ENCODE data around the gene RAMP2. TPM values are rescaled to one million over a fixed set of nuclear protein-coding genes. Genes with fewer than 3 reads are reported as not detected.
"Not testable (repeated sequence)": the region's sequence is repeated elsewhere in the genome, so short reads cannot be mapped to it uniquely, and the experiment has no call there.

Gene RAMP2, protein sequence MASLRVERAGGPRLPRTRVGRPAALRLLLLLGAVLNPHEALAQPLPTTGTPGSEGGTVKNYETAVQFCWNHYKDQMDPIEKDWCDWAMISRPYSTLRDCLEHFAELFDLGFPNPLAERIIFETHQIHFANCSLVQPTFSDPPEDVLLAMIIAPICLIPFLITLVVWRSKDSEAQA
- 1.9 TPM for polyA plus RNA-seq (2013, experiment 1 of 2; ENCODE audit: insufficient read length)
- polyA plus RNA-seq (2013, experiment 2 of 2; ENCODE audit: insufficient read length), result 4.2 TPM

DNA sequence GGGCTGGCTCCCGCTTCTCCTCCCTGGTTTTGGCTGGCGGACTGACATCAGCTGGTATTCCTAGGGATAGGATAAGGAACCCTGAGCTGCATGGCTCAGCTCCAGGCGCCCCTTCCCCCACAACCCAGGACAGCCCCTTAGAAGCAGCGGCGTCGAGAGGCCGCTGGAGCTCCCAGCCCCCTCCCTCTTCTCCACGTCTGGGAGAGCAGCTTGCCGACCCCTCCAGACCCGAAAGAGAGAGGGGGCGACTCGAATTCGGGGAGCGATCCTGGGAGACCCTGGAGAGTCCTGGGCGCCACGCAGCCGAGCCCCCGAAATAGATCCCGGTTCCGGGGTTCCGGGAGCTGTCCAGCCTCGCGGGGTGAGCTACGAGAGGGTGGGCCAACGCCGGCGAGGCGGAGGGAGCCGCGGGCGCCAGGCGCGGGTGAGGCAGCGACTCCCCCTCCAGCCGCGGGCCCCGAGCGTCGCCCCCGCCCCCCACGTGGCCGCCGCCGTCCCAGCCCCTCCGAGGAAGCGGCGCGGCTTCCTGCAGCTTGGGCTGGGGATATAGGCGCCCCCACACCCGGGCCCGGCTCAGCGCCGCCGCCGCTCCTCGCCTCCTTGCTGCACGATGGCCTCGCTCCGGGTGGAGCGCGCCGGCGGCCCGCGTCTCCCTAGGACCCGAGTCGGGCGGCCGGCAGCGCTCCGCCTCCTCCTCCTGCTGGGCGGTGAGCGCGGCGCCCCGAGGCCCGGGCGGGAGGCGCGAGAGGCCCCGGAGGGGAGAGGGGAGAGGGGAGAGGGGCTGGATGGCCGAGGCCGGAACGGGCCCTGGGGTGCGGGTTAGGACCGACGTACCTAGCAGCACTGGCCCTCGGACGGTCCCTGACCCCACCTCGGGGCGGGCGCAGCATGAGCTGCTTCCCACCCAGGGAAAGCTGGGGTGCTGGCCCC, at the start of gene RAMP2:
TSS of gene RAMP2 (plus strand) at position 576 of the 930 bp plus-strand sequence. CDS start at position 611, 35 bp downstream.
- DNase-seq, result no peak

DNA sequence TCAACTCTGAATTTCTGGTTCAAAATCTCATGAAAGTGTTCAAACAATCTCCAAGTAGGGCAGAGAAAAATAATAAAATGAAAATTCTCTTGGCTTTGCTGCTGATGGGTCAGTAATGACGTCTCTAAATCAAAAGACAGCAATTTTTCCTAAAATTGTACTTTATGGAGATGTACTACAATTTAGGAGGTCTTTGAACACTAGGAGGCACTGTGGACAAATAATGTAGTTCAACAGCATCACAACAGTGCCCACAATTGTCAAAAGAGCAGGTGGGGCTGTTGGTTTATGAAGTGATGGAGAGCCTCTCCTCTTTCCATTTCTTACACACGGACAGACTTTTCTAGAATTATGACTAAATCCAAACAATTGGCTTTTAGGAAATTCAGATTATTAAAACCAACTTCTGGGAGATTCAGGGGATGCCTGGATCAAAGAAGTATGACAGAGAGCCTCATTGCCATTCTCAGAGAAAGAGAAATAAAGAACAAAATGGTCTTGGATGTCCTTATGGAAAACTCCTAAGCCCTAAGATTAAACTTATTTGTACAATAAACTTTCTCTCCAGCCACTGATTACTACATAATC, 39.9 kb upstream of the RAMP2 start:
- peak; percentile 64 for DNase-seq

DNA sequence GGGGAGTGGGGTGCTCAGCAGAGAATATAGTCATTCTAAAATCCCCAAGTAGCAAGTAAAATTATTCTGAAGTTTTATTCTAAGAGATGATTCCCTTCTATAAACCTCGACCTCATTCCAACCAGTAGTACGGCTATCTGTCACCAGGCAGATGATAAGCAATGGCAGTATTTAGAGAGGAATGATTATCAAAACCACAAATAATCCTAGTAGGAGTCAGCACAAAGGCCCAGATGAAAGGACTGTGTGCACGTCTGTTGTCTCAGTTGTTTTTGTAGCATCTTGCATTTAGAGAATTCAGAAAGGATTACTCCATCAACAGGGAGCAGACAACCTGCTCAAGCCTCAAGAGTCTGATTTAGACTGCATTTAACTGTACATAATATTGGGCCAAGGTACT, 37.4 kb upstream of the RAMP2 start:
- no peak for DNase-seq

DNA sequence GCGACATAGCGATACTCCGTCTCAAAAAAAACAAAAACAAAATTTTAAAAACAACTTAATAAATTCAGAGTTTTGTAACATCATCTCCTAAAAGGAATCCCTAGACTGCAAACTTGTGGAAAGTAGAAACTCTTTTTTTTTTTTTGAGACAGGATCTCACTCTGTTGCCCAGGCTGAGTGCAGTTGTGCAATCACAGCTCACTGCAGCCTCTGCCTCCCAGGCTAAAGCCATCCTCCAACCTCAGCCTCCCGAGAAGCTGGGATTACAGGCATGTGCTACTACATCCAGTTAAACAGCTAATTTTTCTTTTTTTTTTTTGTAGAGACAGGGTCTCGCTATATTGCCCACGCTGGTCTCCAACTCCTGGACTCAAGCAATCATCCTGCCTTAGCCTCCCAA, 35.9 kb upstream of the RAMP2 start:
- DNase-seq, result no peak

DNA sequence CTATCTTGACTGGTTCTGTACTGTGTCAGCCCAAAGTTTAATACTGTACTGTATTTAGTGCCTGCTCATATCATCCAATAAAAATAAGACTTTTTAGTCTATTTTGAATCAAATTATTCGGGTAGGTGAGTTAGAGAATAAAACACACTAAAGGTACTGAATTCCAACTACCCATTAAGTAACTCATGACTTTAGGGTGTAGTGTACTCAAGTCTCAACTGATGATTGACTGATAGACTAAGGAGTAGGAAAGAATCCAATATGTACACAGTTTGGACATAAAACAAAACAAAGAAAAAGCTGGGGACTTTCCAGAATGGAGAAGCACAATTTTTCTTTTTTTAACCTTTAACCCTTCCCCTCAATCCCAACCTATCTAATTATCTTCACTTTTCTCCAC, 20.3 kb upstream of the RAMP2 start:
- DNase-seq, result no peak

DNA sequence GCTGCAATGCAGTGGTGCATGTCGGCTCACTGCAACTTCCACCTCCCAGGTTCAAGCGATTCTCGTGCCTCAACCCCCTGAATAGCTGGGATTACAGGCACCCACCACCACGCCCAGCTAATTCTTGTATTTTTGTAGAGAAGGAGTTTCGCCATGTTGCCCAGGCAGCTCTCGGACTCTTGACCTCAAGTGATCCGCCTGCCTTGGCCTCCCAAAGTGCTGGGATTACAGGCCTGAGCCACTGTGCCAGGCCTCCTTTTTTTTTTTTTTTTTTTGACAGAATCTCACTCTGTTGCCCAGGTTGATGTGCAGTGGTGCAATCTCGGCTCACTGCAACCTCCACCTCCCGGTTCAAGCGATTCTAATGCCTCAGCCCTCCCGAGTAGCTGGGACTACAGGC, 18.1 kb upstream of the RAMP2 start:
- not testable (repeated sequence) for DNase-seq

DNA sequence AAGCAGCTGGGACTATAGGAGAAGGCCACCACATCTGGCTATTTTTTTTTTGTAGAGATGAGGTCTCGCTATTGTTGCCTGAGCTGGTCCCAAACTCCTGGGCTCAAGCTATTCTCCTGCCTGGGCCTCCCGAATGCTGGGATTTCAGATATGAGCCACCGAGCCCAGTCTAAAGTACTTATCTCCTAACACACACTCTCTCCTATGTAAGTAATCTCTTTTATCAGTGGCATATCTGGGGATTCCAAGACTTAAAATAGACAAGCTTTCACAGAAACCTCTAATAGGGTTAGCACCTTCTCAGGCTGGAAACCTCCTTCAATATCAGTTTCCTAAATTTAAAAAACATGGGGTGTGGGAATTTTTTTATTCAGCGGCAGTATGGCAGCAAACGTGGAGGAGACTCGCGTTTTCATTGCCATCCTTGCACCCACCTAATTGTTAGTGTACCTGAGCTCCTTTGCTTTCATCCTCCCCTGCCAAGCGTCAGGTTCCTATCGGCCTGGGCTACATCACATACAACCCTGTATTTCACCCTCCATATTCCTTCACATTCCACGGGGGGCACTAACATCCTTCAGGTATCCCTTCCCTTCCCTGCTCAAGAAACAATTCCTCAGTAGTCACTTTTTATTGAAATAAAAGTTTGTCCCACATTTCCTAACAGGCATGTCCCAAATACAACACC, 17.3 kb upstream of the RAMP2 start:
- no peak for DNase-seq

DNA sequence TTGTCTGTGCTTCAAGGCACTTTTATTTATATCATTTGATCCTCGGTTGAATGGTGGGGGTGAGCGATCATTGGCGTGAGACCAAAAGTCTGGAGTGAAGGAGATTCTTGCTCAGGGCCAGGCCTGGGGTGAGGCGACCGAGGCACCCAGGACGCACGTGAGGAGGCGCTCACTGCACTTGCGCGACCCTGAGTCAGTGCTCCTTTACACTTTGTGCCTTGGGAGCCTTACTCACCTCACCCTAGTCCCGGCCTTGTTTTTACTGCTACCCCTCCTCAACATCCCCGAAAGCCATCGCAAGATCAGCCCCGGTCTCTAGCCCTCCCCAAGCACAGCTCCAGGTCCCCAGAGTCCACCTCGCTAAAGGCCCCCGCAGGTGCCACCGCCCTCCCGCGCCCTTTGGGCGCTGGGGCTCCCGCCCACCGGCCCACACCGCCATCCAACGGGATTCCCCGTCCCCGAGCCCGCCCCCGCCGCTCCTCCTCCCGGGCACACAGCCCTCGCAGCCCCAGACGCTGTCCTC, 16.7 kb upstream of the RAMP2 start:
- peak; percentile 45 for DNase-seq

DNA sequence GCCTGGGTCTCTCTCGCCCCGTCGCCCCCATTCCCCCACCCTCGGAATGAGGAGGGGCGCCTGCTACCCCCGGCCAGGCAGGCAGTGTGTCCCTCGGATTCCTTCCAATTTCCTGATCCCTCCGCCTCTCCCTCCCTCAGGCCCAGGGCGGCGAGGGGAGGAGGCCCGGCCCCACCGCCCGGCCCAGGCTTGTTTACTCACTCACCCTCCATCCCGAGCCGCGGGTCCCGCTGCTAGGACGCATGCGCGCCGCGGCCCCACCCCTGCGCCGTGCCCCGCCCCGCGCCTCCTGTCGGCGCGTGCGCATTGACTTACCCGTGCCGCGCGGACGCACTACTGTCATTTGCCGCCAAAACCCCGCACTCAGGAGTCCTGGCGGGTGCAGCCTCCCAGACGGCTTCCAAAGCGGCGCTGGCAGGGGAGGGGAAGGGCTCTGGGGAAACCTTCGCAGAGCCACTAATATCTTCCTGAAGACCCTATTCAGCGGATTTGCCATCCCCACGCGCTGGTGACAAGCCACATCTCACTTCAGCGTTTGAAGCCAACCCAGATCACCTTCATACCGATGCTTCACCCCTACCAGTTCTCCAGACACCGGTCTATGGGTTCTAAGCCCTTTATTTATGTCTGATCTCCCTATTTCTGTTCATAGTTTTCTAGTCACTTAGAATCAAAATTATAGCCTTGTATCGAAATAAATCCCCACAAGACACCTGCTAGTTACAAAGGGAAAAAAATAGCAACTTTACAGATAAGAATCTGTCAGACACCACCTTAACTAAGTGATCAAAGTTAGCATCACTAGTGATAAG, 16.0 kb upstream of the RAMP2 start, which contains the start of gene EZH1:
TSS of gene EZH1 (minus strand) at position 235 of the 812 bp plus-strand sequence. CDS start 16,099 bp downstream, outside the sequence.
- peak; percentile 92 for DNase-seq

DNA sequence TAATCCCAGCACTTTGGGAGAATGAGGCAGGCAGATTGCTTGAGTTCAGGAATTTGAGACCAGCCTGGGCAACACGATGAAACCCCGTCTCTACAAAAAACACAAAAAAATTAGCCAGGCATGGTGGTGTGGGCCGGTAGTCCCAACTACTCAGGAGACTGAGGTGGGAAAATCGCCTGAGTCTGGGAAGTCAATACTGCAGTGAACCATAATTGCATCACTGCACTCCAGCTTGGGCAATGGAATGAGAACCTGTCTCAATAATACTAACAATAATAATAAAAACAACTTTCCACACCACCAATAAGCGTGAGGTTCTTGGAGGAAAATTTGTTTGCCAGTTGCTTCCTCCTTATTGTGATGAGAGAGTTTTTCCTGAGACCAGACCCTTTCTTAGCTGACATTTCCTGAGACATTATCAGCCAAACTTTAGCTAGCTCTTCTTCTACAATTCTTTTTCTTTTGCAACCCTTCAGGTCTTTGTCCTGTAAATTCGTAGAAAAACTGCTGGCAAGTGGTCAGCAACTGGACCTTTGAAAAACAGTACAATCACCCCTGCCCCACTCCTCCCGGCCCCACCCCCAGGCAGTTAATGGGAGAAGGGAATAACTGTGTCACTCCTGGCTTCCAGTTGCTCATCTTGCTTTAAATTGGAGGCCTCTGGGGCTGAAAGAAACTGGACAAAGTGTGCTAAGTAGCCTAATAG, 12.7 kb upstream of the RAMP2 start:
- DNase-seq, result no peak

DNA sequence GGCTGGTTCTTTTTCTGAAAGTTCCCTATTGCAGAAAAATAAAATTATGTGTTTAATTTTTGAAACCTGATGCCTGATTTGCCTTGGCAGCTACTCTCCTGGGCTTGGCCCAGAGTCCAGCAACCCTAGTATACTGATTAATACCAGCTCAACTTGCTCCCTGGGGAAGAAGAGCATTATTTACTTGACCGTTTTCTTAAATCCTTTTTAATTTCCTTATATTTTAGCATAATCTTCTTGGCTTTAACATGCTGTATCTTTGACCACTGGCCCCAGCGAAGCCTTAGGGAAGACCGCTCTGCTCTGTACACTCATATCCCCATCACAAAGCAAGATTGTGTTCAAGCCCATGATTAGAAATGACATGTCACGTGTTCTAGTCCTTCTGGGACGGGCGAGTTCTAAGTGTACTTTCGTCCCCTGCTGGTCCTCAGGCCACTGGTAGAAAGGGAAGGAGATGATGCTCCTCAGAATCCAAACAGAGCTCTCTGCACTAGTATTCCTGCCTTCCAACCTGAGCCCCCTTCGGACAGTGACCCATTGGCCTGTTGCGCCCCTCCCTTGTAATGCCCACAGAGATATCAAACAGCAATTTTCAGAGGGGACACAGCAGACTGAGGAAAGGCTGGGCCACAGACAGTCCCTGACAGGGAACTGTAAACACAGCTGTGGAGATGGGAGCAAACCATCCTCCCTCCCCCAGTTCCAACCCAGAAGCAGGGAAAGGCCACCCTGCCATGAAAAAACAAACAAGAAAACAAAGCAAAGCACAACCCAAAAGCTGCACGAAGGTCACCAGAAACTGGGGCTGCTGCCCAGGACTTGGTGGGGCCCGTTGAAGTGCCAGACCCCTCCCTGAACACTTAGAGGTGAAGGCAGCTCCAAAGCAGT, 11.9 kb upstream of the RAMP2 start:
- no peak for DNase-seq

DNA sequence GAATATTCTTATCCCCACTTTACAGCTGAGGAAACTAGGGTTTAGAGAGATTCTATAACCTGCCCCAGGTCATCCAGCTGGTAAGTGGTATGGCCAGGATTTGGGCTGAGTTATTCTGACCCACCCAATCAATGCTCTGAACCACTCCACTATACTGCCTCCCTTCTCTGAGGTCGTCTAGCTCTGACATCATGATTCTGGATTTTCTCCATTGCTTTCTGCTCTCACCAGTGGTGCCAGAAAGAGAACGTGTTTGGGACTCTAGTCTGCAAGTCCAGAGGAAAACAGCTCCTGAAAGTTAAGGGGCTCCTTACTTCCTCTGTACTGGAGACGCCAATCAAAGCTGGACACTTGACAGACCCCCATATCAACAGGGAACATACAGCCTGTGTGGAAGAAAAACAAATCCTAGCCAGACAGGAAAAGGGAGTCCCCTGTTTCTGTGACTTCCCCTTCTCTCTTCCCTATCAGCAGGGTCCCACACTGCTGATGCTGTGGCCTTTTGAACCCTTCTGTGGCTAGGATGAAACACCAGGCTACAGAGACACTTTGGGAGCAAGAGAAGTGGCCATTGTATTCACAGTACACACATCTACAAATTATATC, 10.2 kb upstream of the RAMP2 start:
- no peak for DNase-seq

DNA sequence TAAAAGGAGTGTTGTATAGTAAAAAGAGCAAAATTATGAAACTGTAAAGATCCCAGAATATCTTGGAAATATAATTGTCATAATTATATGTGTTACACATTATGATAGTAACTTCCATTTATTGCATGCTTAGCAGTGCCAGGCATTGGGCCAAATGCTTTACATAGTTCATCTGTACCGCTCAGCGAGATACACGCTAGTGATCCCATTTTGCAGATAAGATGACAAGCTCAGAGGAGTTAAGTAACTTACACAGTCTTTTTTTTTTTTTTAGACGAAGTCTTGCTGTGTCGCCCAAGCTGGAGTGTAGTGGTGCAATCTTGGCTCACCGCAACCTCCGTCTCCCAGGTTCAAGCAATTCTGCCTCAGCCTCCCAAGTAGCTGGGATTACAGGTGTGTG, 9.4 kb upstream of the RAMP2 start:
- DNase-seq, result peak; percentile 27

DNA sequence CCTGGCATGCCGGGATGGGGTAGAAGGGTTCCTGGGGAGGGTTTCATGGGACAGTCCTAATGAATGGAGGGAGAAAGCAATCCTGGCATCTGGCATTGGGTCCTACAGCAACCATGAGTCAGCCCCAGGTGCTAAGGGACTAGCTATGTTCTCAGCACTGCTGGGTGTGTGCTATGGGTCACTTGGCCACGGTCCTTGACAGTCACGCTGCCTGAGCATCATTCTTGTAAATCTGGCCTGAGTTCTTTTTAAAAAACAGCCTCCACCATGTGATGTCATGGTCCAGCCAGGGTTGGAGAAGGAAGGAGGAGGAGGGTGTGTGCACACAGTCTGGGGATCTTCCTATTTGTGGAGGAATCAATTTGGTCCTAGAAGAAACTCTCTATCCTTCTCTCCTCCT, 6.2 kb upstream of the RAMP2 start:
- no peak for DNase-seq

DNA sequence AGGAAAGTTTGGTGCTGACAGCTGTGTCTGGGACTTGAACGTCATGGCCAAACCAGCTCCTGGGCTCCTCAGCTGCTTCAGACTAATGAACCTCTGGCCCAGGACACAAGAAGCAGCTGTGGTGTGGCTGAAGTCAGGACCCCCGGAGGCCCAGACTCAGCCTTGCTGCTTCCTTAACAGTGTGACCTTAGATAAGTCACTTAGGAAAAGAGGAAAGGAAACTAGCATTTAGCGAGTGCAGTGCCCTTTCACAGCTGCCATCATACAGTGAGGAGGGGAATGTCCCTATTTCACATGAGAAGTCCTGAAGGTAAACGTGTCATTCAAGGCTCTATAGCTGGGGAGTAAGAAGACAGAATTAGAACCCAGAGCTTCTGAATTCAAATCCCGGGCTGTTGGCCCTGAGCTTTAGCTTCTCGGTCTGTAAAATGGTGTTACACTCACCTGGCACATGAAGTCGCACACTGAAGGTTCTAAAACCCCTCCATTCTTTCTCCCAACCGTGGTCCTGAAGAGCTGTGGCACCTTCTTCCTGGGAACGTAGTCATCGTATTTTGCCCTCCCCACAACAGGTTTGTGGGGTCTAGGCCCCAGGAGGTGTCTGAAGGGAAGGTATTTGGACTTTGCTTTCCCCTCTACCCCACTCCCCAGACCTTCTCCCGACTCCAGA, 910 bp upstream of the RAMP2 start:
- DNase-seq, result no peak

DNA sequence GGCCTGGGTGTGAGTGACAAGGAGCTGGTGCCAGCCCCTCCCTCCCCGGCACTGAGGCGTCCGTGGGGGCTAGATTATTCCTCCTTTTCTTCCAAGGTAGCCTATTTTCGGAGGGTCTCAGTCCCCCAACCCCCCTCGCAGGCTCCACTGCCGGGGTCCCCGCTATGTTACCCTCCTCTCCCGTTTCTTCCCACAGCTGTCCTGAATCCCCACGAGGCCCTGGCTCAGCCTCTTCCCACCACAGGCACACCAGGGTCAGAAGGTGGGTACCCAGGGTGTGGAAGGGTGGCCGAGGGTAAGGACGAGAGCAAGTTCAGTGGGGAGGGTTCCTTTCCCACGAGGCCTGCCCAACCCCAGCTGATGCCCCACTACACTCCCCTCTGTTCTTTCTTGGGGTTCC, 611 bp downstream of the RAMP2 start:
- DNase-seq, result no peak

DNA sequence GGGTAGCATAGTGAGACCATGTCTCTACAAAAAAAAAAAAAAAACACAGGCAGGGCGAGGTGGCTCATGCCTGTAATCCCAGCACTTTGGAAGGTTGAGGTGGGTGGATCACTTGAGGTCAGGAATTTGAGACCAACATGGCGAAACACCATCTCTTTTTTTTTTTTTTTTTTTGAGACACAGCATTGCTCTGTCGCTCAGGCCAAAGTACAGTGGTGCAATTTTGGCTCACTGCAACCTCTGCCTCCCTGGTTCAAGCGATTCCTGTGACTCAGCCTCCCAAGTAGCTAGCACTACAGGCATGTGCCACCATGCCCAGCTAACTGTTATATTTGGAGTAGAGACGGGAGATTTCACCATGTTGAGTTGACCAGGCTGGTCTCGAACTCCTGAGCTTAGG, 5.1 kb downstream of the RAMP2 start:
- no peak for DNase-seq

DNA sequence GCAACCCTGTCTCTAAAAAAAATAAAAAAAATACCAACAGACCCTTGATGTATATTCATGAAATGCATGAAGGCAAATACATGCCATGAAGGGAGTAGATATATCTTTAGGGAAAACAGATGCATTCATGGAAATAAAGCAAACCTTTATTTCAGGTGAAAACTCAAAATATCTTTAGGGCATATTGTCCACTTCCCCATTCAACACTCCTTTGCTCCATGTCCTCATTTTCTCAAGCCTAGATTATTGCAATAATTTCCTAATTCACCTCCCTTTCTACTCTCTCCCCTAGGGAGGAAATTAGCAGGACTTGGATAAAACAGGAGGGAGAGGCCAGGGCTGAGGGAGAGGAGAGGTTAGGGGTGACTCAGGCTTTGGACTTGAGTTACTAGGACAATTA, 6.5 kb downstream of the RAMP2 start:
- DNase-seq, result no peak

DNA sequence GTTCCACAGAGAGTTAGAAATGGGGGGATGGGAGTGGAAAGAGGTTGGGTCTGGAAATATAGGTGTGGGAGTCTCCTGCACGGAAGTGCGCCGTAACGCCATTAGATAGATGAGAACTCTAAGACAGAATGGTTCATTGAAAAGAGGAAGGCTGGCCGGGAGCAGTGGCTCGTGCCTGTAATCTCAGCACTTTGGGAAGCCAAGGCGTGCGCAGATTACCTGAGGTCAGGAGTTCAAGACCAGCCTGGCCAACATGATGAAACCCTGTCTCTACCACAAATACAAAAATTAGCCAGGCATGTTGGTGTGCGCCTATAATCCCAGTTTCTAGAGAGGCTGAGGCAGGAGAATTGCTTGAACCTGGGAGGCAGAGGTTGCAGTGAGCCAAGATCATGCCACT, 7.0 kb downstream of the RAMP2 start:
- not testable (repeated sequence) for DNase-seq
